ENCODE results near the gene RIOK1. TPM values are rescaled to one million over a fixed set of nuclear protein-coding genes. Genes with fewer than 3 reads are reported as not detected.

Gene RIOK1
- total and polyA plus RNA-seq, 2 of the 8 experiments (the other 6 are each of a cell fraction or from before 2014, with no cell fraction given) = 11.8 to 26.9 TPM

GRCh38 chr6:7441048-7441775 is 51.6 kb downstream of the RIOK1 start:
- no peak overlapping the region for H4K8ac ChIP-seq (ENCODE audit: extremely low read depth, insufficient read depth, low read length)
- no peaks in the 10 kb centered on the region; a peak in 1 of 4 replicates for H3K9me3 ChIP-seq (ENCODE audit: insufficient read depth in 2 of 2, low read depth in 1 of 2, low read length in 1 of 2)
- POLR2A ChIA-PET (ENCODE audit: partially characterized antibody) = interaction anchor here (0.8 to 1.2 kb wide), 2 partner anchors 15 to 52 kb away, joined by 3 read pairs; partner anchors contain the start of genes CAGE1 and RIOK1
- no peaks in the 10 kb centered on the region for H3K79me2 ChIP-seq (ENCODE audit: control insufficient read depth in 1 of 2, insufficient read depth in 2 of 2, low read length in 2 of 2)
- no peak overlapping the region for H3K9ac ChIP-seq (replicated peaks in 1 of 4; ENCODE audit: extremely low read depth in 1 of 4, low read depth in 3 of 4, low read length in 3 of 4)
- TF ChIP-seq POLR2A (IDR thresholded peaks at IDR 0.05; ENCODE audit: control extremely low read depth in 1 of 2, low read depth in 2 of 2, low read length in 2 of 2) = no peak
- no peak for TF ChIP-seq RBBP5 (IDR thresholded peaks at IDR 0.05; ENCODE audit: borderline replicate concordance, low read depth, low read length)
- TF ChIP-seq HDAC6 (IDR thresholded peaks at IDR 0.05; ENCODE audit: low read depth, low read length) = no peak
- TF ChIP-seq SP2 (IDR thresholded peaks at IDR 0.05; ENCODE audit: low read length) = no peak
- no peak overlapping the region for H3K27ac ChIP-seq (ENCODE audit: low read depth, low read length)
- no peak overlapping the region for H2BK120ac ChIP-seq (replicated peaks; ENCODE audit: low read depth, low read length)
- CTCF ChIA-PET (ENCODE audit: partially characterized antibody) = interaction anchor here (1.4 to 1.6 kb wide), 3 partner anchors 9 to 19 kb away, joined by 3 to 4 read pairs (median 4); no protein-coding TSS in a partner anchor
- FAIRE-seq = no peak
- H3K23me2 ChIP-seq (ENCODE audit: low read depth, low read length) = no peaks in the 10 kb centered on the region; the same call in 1 of the 2 replicates
- H3K4me1 ChIP-seq (replicated peaks in 1 of 4; ENCODE audit: control insufficient read depth in 3 of 4, insufficient read depth in 4 of 4, low read length in 3 of 4) = peaks cover 0 to 2% (median 0%) of the 10 kb centered on the region in 4 experiments; a peak in 1 of 7 replicates
- 91% methylated on average over 35 of the region's 40 CpGs; no CpG with 5 or more reads in 1 of the 2 experiments for WGBS, 2 experiments (ENCODE audit: extremely low coverage in 1 of 2, insufficient coverage in 1 of 2, insufficient read length in 1 of 2, insufficient replicate concordance in 2 of 2, low coverage in 1 of 2, low lambda C conversion rate in 2 of 2, missing lambda C conversion rate in 1 of 2)
- H4K5ac ChIP-seq (ENCODE audit: insufficient read length, low read depth, low read length) = no peak overlapping the region
- no peak overlapping the region for H2AK5ac ChIP-seq (ENCODE audit: low read depth, low read length)
- H4K91ac ChIP-seq (replicated peaks; ENCODE audit: insufficient read length, low read length) = no peak overlapping the region
- H3K14ac ChIP-seq (ENCODE audit: insufficient read length) = no peak overlapping the region
- H3K4me3 ChIP-seq (ENCODE audit: extremely low read depth in 1 of 4, insufficient read depth in 2 of 4, low read depth in 3 of 4, low read length in 4 of 4) = no peak overlapping the region
- H3K4ac ChIP-seq (replicated peaks; ENCODE audit: insufficient read length, low read depth, low read length) = no peak overlapping the region
- no peak overlapping the region for H2BK5ac ChIP-seq (ENCODE audit: low read depth, low read length)
- H2BK15ac ChIP-seq (ENCODE audit: low read length) = no peak overlapping the region
- no peak overlapping the region for H2BK20ac ChIP-seq (ENCODE audit: low read length)
- no peak for DNase-seq (ENCODE audit: low read depth in 1 of 2, low spot score in 2 of 2)
- no peak overlapping the region for H3K4me2 ChIP-seq (ENCODE audit: insufficient read depth in 1 of 2, low read depth in 2 of 2, low read length in 2 of 2)
- H3K79me1 ChIP-seq (ENCODE audit: low read depth, low read length) = no peaks in the 10 kb centered on the region
- no peak overlapping the region for H2AFZ ChIP-seq (ENCODE audit: low read length)
- no peaks in the 10 kb centered on the region for H3K36me3 ChIP-seq (ENCODE audit: control insufficient read depth in 2 of 4, insufficient read depth in 4 of 4, low read length in 3 of 4)
- no peak overlapping the region for H2BK12ac ChIP-seq (ENCODE audit: low read depth, low read length)
- no peak overlapping the region for H3K18ac ChIP-seq (ENCODE audit: extremely low read depth, low read length)
- H3K56ac ChIP-seq (replicated peaks; ENCODE audit: insufficient read length, low read depth, low read length) = no peak overlapping the region
- no peaks in the 10 kb centered on the region for H3K27me3 ChIP-seq (replicated peaks in 1 of 4; ENCODE audit: control insufficient read depth in 3 of 4, extremely low read depth in 1 of 4, insufficient read depth in 3 of 4, low read length in 3 of 4)
- no peaks in the 10 kb centered on the region for H4K20me1 ChIP-seq (replicated peaks in 1 of 2; ENCODE audit: control insufficient read depth in 1 of 2, insufficient read depth in 2 of 2, low read length in 2 of 2)
- no peak overlapping the region for H3K23ac ChIP-seq (ENCODE audit: insufficient read length)

All from H1 (cell line).